NCI-H2107 treated with DMSO at 0.1 percent for 48 hours (cell line): Measurements from ENCODE around the gene SIGLEC1.

Experiments used
- DNase-seq: peaks from one replicate; lab custom pipeline; 2025; ENCODE audit not compliant: unreplicated experiment; lab: John Stamatoyannopoulos, UW

The SIGLEC1 gene

GRCh38 chr20:3701061-3701998 lies 11.1 kb downstream of the SIGLEC1 start:
- DNase-seq: no peak

- no peak for DNase-seq
Observed at GRCh38 chr20:3699037-3699436, 13.4 kb downstream of the SIGLEC1 start.

- no peak for DNase-seq
Observed at GRCh38 chr20:3698591-3699001, 13.8 kb downstream of the SIGLEC1 start.

GRCh38 chr20:3697588-3698305 lies 14.7 kb downstream of the SIGLEC1 start:
- DNase-seq: no peak

GRCh38 chr20:3696745-3697587 lies 15.4 kb downstream of the SIGLEC1 start:
- DNase-seq: no peak

- no peak for DNase-seq
Observed at GRCh38 chr20:3696200-3696599, 16.2 kb downstream of the SIGLEC1 start.

GRCh38 chr20:3694864-3695263 lies 17.5 kb downstream of the SIGLEC1 start:
- DNase-seq: no peak

GRCh38 chr20:3693376-3693775 lies 19.0 kb downstream of the SIGLEC1 start:
- DNase-seq: no peak

- DNase-seq: no peak
Observed at GRCh38 chr20:3692706-3693294, 19.6 kb downstream of the SIGLEC1 start.

GRCh38 chr20:3691897-3692296 lies 20.5 kb downstream of the SIGLEC1 start:
- DNase-seq: no peak

GRCh38 chr20:3691306-3691705 lies 21.1 kb downstream of the SIGLEC1 start:
- no peak for DNase-seq

- DNase-seq: no peak
Observed at GRCh38 chr20:3690413-3690812, 22.0 kb downstream of the SIGLEC1 start.

GRCh38 chr20:3689978-3690377 lies 22.4 kb downstream of the SIGLEC1 start:
- DNase-seq: no peak

GRCh38 chr20:3687655-3688054 lies 24.7 kb downstream of the SIGLEC1 start:
- no peak for DNase-seq

- DNase-seq: no peak
Observed at GRCh38 chr20:3686867-3687321, 25.5 kb downstream of the SIGLEC1 start.

- DNase-seq: no peak
Observed at GRCh38 chr20:3686421-3686820, 26.0 kb downstream of the SIGLEC1 start.

- DNase-seq: no peak
Observed at GRCh38 chr20:3685341-3685740, 27.1 kb downstream of the SIGLEC1 start.

- DNase-seq: no peak
Observed at GRCh38 chr20:3681931-3682781, 30.2 kb downstream of the SIGLEC1 start, which contains the start of gene ADAM33. TSS of gene ADAM33 (minus strand) at chr20:3682010. CDS start at chr20:3682004, 6 bp downstream.

GRCh38 chr20:3681352-3681930 lies 31.0 kb downstream of the SIGLEC1 start:
- no peak for DNase-seq
